ENCODE results near the gene SNX27. TPM values are rescaled to one million over a fixed set of nuclear protein-coding genes. Genes with fewer than 3 reads are reported as not detected.

The SNX27 gene
- total and polyA plus RNA-seq, 3 donors from 2014 or later: 24.7 to 44.4 (median 42.8) TPM

DNA sequence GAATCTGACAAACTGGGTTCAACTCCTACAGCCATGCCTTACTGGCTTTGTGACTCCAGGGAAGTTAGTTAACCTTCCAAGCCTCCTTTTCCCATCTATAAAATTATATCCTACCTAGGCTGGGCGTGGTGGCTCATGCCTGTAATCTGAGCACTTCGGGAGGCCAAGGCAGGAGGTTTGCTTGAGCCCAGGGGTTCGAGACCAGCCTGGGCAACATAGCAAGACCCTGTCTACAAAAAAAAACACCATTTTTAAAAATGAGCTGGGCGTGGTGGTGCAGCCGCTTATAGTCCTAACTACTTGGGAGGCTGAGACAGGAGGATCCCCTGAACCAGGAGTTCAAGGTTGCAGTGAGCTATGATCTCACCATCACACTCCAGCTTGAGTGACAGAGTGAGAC, 89.7 kb downstream of the SNX27 start:
- Histone ChIP-seq H3K9me3 (no peaks in the 10 kb centered on the region), H3K27ac (no peak overlapping the region), H3K4me3 (no peak overlapping the region), H3K36me3 (ENCODE audit: low read depth, missing control alignments) (peaks cover 4% of the 10 kb centered on the region), H3K4me1 (no peaks in the 10 kb centered on the region), H3K27me3 (no peaks in the 10 kb centered on the region)
- TF ChIP-seq POLR2A (IDR thresholded peaks at IDR 0.05) (no peak), CTCF (IDR thresholded peaks at IDR 0.05) (no peak)
- no peak for DNase-seq
- 88 to 98% methylated on average over 5 of the region's 5 CpGs for WGBS, 2 donors
- intact Hi-C loops (cut with DNase I; ENCODE audit: low total_unique reads): no loop called here

DNA sequence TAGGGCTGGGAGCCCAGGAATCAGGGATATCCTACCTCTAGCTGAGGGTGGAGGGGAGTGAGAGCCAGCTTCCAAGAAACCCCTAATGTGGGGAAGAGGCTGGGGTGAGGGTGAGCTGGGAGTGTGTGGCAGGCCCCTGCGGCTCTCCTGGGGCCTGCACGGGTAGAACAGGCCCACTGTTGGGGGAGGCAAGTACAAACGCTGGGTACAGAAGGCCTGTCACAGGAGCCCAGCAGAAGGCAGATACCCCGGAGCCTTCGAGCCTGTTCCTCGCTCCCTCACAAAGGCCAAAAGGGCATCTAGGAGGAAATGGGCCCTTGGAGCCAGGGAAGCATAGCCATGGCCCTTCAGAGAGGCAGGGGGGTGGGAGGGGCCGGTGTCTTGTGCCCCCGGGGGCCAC, 91.1 kb downstream of the SNX27 start:
- no peaks in the 10 kb centered on the region for H3K27me3 ChIP-seq
- H3K9me3 ChIP-seq: no peaks in the 10 kb centered on the region
- H3K36me3 ChIP-seq (ENCODE audit: low read depth, missing control alignments): peaks cover 4% of the 10 kb centered on the region
- WGBS, 2 donors: 48 to 57% methylated on average over 6 to 8 of the region's 8 CpGs
- H3K4me3 ChIP-seq: no peak overlapping the region
- TF ChIP-seq POLR2A (IDR thresholded peaks at IDR 0.05): no peak
- no peak for TF ChIP-seq CTCF (IDR thresholded peaks at IDR 0.05)
- H3K4me1 ChIP-seq: no peaks in the 10 kb centered on the region
- intact Hi-C loops (cut with DNase I; ENCODE audit: low total_unique reads): no loop called here
- no peak for DNase-seq
- no peak overlapping the region for H3K27ac ChIP-seq

DNA sequence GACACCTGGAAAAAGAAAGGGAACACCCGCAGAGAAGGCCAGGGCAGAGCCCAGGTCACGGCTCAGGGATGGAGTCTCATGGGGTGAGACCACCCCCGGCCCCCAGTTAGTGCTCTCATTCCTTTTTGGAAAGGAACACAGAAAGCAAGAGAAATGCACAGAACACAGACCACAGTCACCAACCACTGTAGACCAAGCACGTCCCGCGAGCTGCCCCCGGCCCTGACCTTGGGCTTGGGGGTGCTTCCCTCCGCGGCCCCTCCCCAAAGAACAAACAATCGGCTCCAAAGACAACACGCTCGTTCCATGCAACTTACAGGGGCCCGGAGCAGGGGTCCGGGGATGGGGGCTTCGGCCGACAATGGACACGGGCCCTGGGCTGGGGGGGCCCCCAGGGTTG, 92.0 kb downstream of the SNX27 start:
- no peak overlapping the region for H3K27ac ChIP-seq
- intact Hi-C loops (cut with DNase I; ENCODE audit: low total_unique reads): no loop called here
- peaks cover 4% of the 10 kb centered on the region for H3K36me3 ChIP-seq (ENCODE audit: low read depth, missing control alignments)
- H3K27me3 ChIP-seq: no peaks in the 10 kb centered on the region
- DNase-seq: no peak
- 54 to 82% methylated on average over 17 of the region's 17 CpGs for WGBS, 2 donors
- no peak for TF ChIP-seq CTCF (IDR thresholded peaks at IDR 0.05)
- no peak for TF ChIP-seq POLR2A (IDR thresholded peaks at IDR 0.05)
- no peaks in the 10 kb centered on the region for H3K4me1 ChIP-seq
- H3K9me3 ChIP-seq: no peaks in the 10 kb centered on the region
- no peak overlapping the region for H3K4me3 ChIP-seq

GRCh38 chr1:151704246-151704645, 92.4 kb downstream of the SNX27 start:
- H3K4me1 ChIP-seq: no peaks in the 10 kb centered on the region
- peaks cover 4% of the 10 kb centered on the region for H3K36me3 ChIP-seq (ENCODE audit: low read depth, missing control alignments)
- DNase-seq: no peak
- WGBS, 2 donors: 70 to 96% methylated on average over 4 of the region's 4 CpGs
- no peak overlapping the region for H3K4me3 ChIP-seq
- TF ChIP-seq CTCF (IDR thresholded peaks at IDR 0.05) (no peak), POLR2A (IDR thresholded peaks at IDR 0.05) (no peak)
- no peak overlapping the region for H3K27ac ChIP-seq
- no peaks in the 10 kb centered on the region for H3K27me3 ChIP-seq
- intact Hi-C loops (cut with DNase I; ENCODE audit: low total_unique reads): no loop called here
- no peaks in the 10 kb centered on the region for H3K9me3 ChIP-seq

GRCh38 chr1:151705146-151705545, 93.3 kb downstream of the SNX27 start:
- WGBS, 2 donors: 90 to 93% methylated on average over 7 of the region's 7 CpGs
- TF ChIP-seq CTCF (IDR thresholded peaks at IDR 0.05) (no peak), POLR2A (IDR thresholded peaks at IDR 0.05) (no peak)
- no peaks in the 10 kb centered on the region for H3K4me1 ChIP-seq
- H3K27me3 ChIP-seq: no peaks in the 10 kb centered on the region
- no peaks in the 10 kb centered on the region for H3K9me3 ChIP-seq
- peaks cover 4% of the 10 kb centered on the region for H3K36me3 ChIP-seq (ENCODE audit: low read depth, missing control alignments)
- intact Hi-C loops (cut with DNase I; ENCODE audit: low total_unique reads): no loop called here
- no peak overlapping the region for H3K27ac ChIP-seq
- H3K4me3 ChIP-seq: no peak overlapping the region
- DNase-seq: no peak

All from testis (tissue), 3 donors.